SKM-1 (cell line): Measurements from ENCODE around the gene MDP1.
"Not testable (repeated sequence)": the region's sequence is repeated elsewhere in the genome, so short reads cannot be mapped to it uniquely, and the experiment has no call there.

Source experiments
- DNase-seq: peaks from one replicate; lab custom pipeline; 2025; ENCODE audit not compliant: unreplicated experiment; lab: John Stamatoyannopoulos, UW

The MDP1 gene

DNA sequence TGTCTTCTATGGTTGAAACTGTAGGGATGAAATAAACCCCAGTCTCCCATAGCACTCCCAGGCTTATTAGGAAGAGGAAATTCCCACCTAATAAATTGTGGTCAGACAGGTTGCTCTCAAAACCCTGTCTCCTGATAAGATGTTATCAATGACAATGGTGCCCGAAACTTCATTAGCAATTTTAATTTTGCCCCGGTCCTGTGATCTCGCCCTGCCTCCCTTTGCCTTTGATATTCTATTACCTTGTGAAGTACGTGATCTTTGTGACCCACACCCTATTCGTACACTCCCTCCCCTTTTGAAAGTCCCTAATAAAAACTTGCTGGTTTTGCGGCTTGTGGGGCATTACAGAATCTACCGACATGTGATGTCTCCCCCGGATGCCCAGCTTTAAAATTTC lies 13.3 kb downstream of the MDP1 start:
- not testable (repeated sequence) for DNase-seq

DNA sequence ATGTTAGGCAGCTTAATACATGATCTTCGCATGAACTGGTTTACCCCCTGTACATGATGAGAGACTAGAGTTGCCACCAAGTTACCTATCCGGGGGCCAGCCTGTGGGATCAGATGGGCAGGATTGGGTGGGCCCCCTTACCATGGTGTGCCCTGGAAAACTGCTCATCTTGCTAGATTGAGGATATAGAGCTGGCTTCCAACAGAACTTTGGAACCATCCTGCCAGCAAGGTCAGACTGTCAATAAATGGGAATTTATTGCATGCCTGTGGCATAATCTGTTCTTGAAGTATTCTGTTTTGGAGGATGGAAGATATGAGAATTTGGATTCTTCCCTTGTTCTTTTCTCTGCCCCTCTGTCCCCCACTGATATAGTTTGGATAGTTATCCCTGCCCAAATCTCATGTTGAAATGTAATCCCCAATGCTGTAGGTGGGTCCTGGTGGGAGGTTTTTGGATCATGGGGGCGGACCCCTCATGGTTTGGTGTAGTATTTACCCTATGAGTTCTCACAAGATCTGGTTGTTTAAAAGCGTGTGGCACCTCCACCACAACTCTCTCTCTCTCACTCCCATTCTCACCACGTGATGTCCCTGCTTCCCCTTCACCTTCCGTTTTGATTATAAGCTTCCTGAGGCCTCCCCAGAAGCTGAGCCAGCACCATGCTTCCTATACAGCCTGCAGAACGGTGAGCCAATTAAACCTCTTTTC lies 16.9 kb downstream of the MDP1 start:
- DNase-seq, result no peak

DNA sequence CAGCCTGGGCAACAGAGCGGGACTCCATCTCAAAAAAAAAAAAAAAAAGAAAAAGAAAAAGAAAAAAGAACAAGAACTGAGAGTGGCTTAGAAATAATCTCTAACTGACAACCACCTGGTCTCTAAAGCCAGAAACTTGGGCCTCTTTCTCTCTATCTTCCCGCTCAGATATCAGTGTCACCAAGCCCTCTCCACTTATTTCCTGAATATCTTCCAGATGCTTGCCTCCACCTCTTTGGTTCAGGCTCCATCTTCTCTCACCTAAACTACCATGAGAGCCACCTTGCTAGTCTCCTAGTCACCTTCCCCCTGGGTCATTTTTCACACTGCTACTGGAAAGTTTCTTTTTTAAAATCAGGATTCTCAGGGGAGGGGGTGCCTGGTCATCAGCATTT lies 18.8 kb downstream of the MDP1 start:
- no peak for DNase-seq

DNA sequence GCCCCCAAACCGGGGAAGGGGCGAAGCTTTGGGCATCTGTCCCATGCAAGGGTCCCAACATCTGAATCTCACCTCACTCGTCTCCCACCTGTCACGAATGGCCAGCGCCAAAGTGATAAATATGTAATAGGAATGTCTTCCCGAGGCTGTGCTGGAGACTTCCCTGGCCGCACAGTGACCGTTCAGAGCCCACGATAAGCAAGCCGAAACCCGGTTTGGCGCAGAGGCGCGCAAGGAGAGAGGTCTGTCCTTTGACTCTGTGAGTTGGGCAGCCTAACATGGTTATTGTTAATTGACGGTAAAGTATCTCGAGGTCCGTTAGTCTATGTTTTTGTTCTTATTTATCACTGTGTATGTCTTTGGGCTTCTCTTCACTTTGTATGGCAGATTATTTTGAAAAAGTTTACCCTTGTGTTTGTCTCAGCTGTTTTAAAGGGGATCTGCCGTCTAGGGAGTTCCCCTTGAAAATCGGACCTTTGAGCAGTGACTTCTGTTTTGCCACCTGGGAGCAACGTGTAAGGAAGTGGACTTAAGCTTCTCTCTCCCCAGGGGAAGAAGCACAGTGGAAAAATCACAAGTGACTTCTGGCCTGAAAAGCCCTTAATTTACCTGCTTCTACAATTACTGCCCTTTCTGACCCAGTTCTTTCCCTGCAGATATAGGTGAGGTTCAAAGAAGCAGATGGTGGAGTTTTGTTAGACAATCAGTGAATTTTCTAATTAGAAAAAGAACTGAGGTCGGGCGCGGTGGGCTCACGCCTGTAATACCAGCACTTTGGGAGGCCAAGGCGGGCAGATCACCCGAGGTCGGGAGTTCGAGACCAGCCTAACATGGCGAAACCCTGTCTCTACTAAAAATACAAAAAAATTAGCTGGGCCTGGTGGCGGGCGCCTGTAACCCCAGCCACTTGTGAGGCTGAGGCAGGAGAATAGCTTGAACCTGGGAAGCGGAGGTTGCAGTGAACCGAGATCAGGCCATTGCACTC lies 19.5 kb downstream of the MDP1 start:
- no peak for DNase-seq

DNA sequence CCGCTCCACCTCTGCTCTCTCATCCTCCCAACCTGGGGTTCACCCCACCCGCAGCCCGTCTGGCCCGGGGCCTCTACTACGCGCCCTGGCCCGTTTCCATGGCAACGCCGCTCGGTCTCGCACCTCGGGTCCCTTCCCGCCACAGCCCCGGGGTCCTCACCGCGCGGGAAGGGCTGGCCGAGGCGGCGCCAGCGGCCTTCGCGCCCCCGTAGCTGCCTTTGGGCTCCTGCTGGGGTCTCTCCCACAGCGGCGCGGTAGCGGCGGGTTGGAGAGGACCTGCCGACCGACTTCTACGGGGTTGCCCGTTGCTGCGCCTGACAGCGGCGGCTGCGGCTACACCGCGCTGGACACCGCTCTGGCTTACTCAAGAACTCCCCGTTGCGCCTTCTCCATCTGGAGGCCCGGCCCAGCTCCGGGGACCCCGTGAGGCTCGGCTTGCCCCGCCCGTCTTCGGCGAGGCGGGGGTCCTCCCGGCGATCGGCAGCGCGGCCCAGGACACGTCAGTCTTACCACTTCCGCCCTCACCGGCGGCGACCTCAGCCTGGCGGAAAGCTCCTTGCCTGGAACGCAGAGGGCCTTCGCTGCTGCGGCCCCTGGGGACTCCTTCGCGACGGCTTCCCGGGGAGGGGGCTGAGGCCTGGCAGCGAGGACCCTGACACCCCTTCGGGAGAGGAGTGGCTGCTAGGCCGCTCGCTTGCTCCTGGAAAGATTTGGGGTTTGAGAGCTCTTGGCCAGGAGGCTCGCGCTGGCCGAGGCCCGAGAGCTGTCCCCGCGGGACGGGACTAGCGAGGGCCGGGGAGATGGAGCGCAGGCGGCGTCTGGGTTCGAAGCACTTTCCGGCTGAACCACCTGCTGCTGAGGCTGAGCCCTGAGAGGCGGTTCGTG lies 20.4 kb downstream of the MDP1 start, which contains the start of gene TM9SF1:
TSS of gene TM9SF1 (minus strand) at position 256 of the 885 bp plus-strand sequence. CDS start 422 bp downstream, outside the sequence.
- DNase-seq, result peak; percentile 1

DNA sequence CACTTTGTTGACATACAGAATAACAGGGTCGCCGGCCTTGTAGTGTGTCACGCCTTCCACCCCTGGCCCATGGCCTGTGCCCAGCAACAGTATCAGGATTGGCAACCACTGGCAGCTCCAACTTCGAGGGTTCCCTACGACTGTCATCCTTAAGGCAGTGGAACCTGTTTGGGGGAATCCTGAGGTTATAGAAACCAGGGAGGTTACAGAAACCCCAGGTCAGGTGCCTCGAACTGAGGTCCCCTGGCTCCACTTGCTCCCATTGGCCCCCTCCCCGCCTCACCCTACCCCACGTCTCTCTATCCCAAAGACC lies 21.0 kb downstream of the MDP1 start:
- DNase-seq, result no peak

DNA sequence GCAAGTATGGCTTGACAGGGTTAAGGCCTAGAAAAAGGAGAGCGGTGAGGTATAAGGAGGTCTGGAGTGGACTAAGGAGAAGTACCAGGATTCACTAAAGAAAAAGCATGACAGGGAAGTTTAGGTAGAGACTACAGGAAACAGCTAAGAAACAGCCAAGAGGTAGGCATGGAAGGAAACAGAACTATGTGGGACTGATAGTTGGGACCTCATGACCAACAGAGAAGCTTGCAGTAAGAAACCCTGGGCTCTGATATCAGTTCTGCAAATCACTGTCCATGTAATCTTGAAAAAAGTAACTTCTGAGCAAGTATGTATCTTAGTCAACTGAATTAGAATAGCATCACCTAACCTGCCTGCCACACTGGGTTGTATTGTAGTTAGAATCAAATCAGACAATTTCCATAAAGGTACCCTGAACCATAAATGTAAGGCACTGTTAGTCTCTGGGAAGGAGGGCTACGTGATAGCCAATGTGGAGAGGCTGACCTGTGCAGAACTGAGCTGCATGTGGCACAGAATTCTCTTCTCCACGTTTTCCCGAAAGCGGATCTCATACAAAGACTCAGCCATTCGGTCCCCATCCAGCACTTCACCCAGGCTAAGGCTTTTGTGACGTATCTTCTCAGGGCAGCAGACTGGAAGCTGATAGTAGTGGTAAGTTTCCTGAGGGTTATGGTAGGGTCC lies 21.5 kb downstream of the MDP1 start:
- no peak for DNase-seq

DNA sequence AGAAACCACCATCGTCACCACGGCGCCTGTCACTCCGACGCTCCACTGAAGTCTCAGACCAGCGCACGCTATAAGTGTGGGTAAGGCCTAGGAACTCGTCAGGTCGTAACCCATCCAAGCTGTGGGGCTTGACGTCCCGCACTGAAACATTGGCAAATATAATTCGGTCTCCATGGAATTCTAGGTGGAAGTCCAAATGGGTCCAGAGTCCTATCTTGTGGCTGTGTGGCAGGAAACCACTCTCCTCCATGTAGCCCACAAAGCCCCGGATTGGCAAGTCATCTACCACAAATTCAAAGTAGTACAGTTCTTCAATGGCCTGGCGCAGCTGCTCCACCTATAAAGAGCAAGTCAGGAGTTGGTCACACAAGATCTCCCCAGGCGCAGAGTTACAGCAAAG lies 22.9 kb downstream of the MDP1 start:
- no peak for DNase-seq

DNA sequence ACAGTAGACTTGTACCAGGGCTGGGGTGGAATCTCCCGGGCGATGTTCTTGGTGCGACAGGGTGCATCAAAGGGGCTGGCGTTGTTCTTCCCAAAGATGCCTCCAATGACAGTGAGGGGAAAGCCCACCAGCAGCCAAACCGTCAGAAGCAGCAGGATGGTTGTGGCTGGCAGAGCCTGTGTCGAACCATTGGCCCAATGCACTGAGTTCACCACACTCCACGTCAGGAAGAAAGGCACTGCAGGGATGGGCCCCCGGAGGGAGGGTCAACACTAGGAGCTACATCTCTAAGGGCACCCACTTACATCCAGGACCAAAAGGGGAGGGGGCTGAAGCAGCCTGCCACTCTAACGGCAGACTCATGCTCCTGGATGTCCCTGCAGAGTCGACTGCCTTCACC lies 25.4 kb downstream of the MDP1 start:
- no peak for DNase-seq

DNA sequence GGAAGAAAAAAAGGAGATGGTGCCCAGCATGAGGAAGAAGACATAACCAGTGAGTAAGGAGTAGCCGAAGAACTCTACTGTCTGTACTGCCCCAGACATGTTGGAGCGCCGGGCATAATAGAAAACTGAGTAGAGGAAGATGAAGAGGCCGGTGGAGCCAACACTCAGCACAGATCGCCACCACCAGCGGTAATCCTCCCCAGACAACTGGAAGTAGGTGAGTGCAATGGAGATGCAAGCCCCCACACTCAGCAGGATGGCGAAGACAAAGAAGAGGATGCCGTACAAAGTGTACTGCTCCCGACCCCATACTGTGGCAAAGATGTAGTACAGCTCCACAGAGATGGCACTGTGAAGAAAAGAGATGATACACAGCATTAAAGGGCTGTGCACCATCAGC lies 26.4 kb downstream of the MDP1 start:
- no peak for DNase-seq

DNA sequence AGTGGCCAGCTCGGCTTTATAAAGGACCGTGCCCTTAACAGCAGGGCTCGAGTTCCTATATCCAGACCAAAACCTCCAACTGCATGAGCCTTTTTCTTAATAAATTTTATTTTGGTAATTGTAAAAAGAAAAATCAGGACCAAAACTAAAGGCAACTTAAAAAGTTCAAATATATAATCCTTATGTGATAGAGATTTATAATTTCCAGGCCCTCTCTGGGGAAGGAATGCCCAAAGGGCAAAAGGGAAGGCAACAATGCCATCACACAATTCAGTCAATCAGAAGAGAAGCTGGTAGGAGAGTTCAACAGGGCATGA lies 26.8 kb downstream of the MDP1 start:
- no peak for DNase-seq

DNA sequence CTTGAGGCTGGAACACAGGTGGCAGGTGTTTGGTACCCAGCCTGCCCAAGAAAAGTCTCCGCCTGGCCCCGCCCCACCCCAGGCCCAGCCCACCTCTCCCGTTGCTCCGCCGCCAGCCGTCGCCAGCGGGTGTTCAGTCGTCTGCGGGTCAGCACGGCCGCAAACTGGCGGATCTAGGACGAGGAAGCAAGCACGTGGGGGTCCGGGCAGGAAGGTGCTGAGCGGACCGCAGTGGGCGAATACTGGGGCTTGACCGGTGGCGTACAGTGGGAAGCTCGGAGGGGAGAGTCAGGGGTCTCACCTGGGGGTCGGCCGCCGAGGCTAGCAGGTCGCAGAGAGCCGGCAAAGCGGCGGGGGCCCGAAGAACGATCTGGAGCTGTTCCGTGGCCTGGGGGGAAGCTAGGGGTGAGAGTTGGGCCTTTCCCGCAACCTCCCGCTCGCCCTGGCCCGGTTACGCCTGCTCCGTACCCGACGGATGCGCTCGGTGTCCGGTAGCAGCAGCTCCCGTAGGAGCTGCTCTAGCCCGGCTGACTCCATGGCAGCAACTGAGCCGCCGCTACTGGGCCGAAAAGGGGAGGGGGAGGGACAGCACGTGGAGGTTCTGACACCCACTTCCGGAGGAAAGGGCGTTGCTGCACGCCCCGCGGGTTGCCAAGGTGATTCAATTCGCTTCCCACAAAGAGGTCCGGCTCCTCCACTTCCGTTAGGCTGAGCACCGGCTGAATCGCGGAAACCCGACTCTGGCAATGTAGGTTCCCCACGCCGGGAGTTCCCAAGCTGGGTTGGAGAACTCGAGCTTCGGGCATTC lies 27.4 kb downstream of the MDP1 start, which contains the start of gene IPO4:
TSS of gene IPO4 (minus strand) at position 566 of the 808 bp plus-strand sequence. CDS start at position 537, 29 bp downstream.
- DNase-seq, result peak; percentile 67

DNA sequence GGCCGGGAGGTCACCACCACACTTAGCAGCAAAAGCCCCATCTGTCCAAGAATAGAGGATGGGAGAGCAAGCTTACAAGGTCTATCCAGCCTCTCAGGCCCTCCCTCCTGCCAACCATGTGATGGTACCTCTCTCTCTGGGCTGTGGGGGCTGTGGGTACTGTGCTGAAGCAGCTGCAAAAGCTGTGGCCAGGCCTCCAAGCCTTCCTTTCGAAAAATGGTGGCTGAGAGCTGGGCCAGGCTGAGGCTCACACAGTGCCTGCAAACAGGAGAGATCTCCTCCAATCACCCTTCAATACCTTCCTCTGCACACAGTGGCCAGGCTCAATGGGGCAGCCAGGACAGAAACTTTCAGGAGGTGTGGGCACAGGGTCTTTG lies 28.3 kb downstream of the MDP1 start:
- DNase-seq, result no peak

DNA sequence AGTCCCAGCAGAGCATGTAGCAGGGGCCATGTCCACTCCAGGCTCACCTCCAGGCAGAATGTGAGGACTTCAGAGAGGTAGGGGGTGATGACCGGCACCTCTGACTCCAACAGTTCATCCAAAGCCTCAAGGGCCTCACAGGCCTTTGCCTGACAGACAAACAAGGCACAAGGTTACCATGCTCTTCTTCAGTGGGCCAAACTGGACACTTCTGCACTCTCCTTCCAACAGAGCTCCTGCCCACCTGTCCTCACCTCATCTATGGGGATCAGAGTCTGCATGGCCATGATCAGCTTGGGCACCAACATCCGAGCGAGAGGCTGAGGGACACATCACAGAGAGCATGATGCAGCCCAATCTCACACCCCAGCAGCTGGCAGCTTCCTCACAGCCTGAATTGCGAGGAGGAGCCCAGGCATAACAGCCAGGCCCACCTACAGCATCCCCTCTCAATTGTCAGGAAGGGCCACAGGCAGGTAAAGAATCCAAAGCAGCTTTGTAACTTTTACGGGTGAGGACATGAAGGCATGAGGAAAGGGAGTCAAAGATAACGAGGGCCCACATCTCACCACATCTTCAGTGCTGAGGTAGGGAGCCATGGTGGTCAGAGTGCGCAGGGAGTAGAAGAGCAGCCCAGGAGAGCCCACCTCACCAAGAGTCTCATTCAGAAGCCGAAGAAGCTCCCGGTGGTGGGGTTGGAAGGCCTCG lies 28.9 kb downstream of the MDP1 start:
- DNase-seq, result no peak

DNA sequence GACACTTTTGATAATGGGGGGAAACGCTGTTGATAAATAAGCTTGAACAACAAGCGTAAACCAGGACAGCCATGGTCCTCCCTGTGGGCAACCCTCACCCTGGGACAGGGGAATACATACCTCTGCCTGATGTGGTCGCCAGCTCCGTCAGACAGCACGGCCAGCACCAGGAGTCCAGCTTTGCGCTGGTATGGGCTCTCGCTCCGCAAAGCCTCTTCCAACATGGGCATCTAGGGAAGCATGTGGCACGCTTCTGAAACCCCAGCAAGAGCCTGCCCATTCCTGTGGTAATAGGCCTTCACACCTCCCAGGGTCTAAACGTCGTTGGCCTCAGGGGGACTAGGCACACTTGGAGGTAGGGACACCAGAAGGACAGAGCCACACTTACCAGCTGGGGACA lies 30.1 kb downstream of the MDP1 start:
- no peak for DNase-seq

DNA sequence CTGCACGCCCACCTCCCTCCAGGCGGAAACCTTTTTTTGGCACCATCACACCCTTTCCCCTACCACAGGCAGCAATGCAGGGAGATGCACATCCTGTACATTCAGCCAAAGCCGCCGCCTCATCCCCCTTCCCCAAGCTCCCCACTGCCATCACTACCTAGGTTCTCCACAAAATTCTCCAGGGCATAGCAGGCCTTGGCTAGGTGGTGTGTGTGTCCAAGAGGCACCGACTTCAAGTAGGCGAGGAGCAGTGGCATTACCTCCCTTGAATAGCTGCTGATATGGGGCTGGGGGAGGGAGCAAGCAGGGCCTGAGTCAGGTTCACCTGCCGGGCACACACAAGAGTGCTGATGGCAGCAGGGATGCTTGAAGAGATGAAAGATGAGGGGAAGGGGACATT lies 30.8 kb downstream of the MDP1 start:
- no peak for DNase-seq

DNA sequence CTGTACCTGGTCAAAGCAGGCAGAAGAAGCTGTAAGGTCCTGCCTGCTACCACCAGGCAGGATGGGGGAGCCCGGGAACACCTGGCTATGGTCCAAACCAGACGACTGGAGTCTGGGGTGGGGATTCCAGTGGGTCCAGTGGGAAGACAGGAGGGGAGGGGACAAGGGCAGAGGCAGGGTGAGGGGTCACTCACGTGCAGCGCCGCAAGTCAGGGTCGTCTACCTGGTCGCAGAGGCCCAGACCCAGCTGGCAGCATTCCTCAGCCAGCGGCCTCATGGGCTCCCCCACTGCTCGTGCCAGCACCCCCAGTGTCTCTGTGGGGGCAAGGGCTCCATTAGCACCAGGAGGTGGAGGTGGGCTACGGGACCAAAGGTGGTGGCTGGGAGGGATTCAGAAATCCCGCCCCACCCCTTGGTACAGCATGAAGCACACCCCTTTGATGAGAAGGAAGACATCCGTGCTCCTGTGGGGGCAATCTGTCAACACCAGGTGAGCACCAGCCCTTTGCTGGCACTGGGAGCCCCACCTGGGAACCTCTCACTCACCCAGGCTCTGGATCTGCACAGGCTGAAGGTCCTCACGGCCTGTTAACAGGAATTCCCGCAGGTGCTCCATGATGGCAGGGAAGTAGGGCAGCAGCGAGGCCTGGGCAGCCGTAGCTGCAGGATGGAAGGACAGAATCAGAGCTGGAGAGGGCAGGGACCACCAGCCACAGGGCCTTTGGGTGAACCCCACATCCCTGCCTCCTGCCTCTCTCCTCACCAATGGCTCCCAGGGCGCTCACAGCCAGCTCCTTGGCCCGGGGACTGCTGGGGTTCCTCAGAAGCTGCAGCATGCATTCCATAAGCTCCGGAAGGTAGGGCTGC lies 31.5 kb downstream of the MDP1 start:
- no peak for DNase-seq

DNA sequence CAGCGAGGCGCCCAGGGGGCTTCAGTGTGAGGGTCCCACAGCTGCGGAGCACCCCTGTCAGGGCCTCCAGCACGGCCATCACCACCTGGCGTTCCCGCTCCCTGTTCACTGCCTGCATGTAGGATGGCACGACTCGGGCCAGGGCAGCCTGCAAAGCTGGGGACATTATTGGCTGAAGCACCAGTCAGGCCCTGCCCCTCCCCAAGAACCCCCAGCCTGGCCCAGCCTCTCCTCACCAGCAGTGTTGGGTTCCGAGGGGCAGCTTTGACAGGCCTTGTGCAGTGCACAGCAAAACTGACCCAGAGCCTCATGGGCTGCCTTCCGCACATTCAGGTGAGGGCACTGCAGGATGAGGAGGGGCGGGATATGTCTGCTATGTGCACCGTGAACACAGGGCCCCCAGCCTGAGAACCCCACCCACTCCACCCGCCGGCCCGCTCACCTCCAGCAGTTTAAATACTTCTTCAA lies 32.8 kb downstream of the MDP1 start:
- DNase-seq, result no peak
